Measurements from ENCODE around the gene PTPN2.

- TF ChIP-seq CTCF (IDR thresholded peaks at IDR 0.05) (no peak), POLR2A (IDR thresholded peaks at IDR 0.05) (no peak)
These were observed 138.8 kb downstream of the PTPN2 start for GRCh38 chr18:12745095-12745795.

Measured in heart left ventricle (tissue), 13 donors.